Aorta (tissue), 5 donors: ENCODE measurements around the gene MCF2L. TPM values are rescaled to one million over a fixed set of nuclear protein-coding genes. Genes with fewer than 3 reads are reported as not detected.

Experiments used
- ATAC-seq: fragments of 200-7000 bp; cut with Tn5 transposase; one replicate; pipeline ENCODE4 v1.9.1; 2022; ENCODE audit warnings: moderate library complexity; ENCODE audit not compliant: low FRiP score
- DNase-seq, 2 donors: peaks; one replicate each; pipeline ENCODE4 v3.0.0-alpha.2; 2020
- H3K27ac ChIP-seq, 2 donors: one replicate each; pipeline ENCODE4 v1.5.1; 2013; ENCODE audit warnings: low read length in 2 of 2, mild to moderate bottlenecking in 2 of 2, moderate library complexity in 2 of 2, control low read depth in 1 of 2, inconsistent platforms in 1 of 2, low read depth in 1 of 2
- H3K27me3 ChIP-seq, 2 donors: one replicate each; pipeline ENCODE4 v1.6.1; 2013; ENCODE audit warnings: control low read depth in 1 of 2, low read length in 1 of 2, mild to moderate bottlenecking in 1 of 2, moderate library complexity in 1 of 2; ENCODE audit not compliant: insufficient read depth in 2 of 2, control insufficient read depth in 1 of 2
- H3K36me3 ChIP-seq, 2 donors: one replicate each; pipeline ENCODE4 v1.6.1; 2013; ENCODE audit warnings: control low read depth in 1 of 2, low read length in 1 of 2, mild to moderate bottlenecking in 1 of 2; ENCODE audit not compliant: insufficient read depth in 2 of 2, control insufficient read depth in 1 of 2
- H3K4me1 ChIP-seq, 2 donors: one replicate each; pipeline ENCODE4 v1.6.1; 2013; ENCODE audit warnings: low read length in 2 of 2, control low read depth in 1 of 2, mild to moderate bottlenecking in 1 of 2, moderate library complexity in 1 of 2; ENCODE audit not compliant: insufficient read depth in 2 of 2, control insufficient read depth in 1 of 2
- H3K4me3 ChIP-seq, 2 donors: one replicate each; pipeline ENCODE4 v1.5.1; 2013; ENCODE audit warnings: low read length in 2 of 2, control low read depth in 1 of 2, mild to moderate bottlenecking in 1 of 2
- H3K9me3 ChIP-seq: one replicate; pipeline ENCODE4 v1.6.1; 2013; ENCODE audit warnings: mild to moderate bottlenecking, low read length; ENCODE audit not compliant: control insufficient read depth
- WGBS, 2 donors: extraction: QIAGEN DNeasy Blood & Tissue Kit; methylation state at CpG; one replicate each; pipeline ENCODE4 v1.1.7; 2013; 5-methylcytosine and 5-hydroxymethylcytosine counted together
- intact Hi-C, 2 donors: fragments of 100-400 bp; cut with DNase I; formaldehyde crosslinking; loops; one replicate each; pipeline versions ENCODE4 v1.14.2 to v1.15.0; 2022
- polyA plus RNA-seq, 2 donors: library from polyadenylated mRNA; stranded (reverse); fragments of 200-250 nt; gene quantifications; one replicate each; pipeline ENCODE4 v1.2.3, GENCODE V29; 2013
- total RNA-seq, 2 donors: library from RNA; stranded (reverse); fragmentation: NEBNext Ultra II Directional; extraction: Animal tissue kit (Norgen Biotek cat#: 25700); gene quantifications; one replicate each; pipeline ENCODE4 v1.2.1, GENCODE V29; 2021
- donor health status: healthy with polysubstance abuse.
- donor health status: Bipolar disorder and iron deficiency.
- donor health status: DM: no; HTN: no; CAD: no.
- donor health status: DM: no; HTN: no; CAD: no.
- donor health status: DM: yes; HTN: yes; CAD: no.

The MCF2L gene
- total and polyA plus RNA-seq, 4 donors, result 3.2 to 73.3 (median 27.6) TPM

- no peaks in the 10 kb centered on the region for H3K4me1 ChIP-seq
- H3K4me3 ChIP-seq, result no peak overlapping the region
- no peaks in the 10 kb centered on the region for H3K9me3 ChIP-seq
- H3K27me3 ChIP-seq, result no peaks in the 10 kb centered on the region
- 93% methylated on average over 10 of the region's 10 CpGs for WGBS, 2 donors
- intact Hi-C loops, result no loop called here
- no peak for ATAC-seq
- no peaks in the 10 kb centered on the region for H3K36me3 ChIP-seq
- peak in 1 of 2 donors; percentile 34 for DNase-seq
- no peak overlapping the region for H3K27ac ChIP-seq
Measured at GRCh38 chr13:113116871-113117271, 147.9 kb downstream of the MCF2L start.

GRCh38 chr13:113117335-113117872, 148.4 kb downstream of the MCF2L start:
- no peak for ATAC-seq
- H3K36me3 ChIP-seq, result no peaks in the 10 kb centered on the region
- H3K9me3 ChIP-seq, result no peaks in the 10 kb centered on the region
- DNase-seq, result peak in 1 of 2 donors; percentile 72
- no peak overlapping the region for H3K27ac ChIP-seq
- H3K4me3 ChIP-seq, result no peak overlapping the region
- WGBS, 2 donors, result 91% methylated on average over 23 to 26 of the region's 26 CpGs
- no peaks in the 10 kb centered on the region for H3K4me1 ChIP-seq
- H3K27me3 ChIP-seq, result no peaks in the 10 kb centered on the region
- intact Hi-C loops, result no loop called here

- intact Hi-C loops, result no loop called here
- H3K4me1 ChIP-seq, result no peaks in the 10 kb centered on the region
- no peak overlapping the region for H3K4me3 ChIP-seq
- no peaks in the 10 kb centered on the region for H3K27me3 ChIP-seq
- WGBS, 2 donors, result 90 to 93% methylated on average over 9 of the region's 9 CpGs
- no peaks in the 10 kb centered on the region for H3K36me3 ChIP-seq
- no peaks in the 10 kb centered on the region for H3K9me3 ChIP-seq
- ATAC-seq, result no peak
- peak in 1 of 2 donors; percentile 58 for DNase-seq
- no peak overlapping the region for H3K27ac ChIP-seq
Measured at GRCh38 chr13:113117911-113118260, 148.9 kb downstream of the MCF2L start.

DNA sequence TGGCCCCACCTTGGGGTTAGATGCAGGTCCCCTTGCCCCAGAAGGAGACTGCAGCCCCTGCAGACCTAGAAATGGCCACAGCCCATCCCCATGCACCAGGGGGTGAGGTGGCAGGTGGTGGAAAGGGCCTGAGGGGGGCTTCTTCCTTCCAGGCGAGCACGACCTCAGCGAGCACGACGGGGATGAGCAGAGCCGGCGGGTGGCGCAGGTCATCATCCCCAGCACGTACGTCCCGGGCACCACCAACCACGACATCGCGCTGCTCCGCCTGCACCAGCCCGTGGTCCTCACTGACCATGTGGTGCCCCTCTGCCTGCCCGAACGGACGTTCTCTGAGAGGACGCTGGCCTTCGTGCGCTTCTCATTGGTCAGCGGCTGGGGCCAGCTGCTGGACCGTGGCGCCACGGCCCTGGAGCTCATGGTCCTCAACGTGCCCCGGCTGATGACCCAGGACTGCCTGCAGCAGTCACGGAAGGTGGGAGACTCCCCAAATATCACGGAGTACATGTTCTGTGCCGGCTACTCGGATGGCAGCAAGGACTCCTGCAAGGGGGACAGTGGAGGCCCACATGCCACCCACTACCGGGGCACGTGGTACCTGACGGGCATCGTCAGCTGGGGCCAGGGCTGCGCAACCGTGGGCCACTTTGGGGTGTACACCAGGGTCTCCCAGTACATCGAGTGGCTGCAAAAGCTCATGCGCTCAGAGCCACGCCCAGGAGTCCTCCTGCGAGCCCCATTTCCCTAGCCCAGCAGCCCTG, 149.4 kb downstream of the MCF2L start:
- H3K27me3 ChIP-seq, result no peaks in the 10 kb centered on the region
- no peaks in the 10 kb centered on the region for H3K4me1 ChIP-seq
- no peaks in the 10 kb centered on the region for H3K36me3 ChIP-seq
- no peaks in the 10 kb centered on the region for H3K9me3 ChIP-seq
- ATAC-seq, result no peak
- peak in 1 of 2 donors; percentile 67 for DNase-seq
- WGBS, 2 donors, result 90 to 92% methylated on average over 42 of the region's 42 CpGs
- H3K4me3 ChIP-seq, result no peak overlapping the region
- intact Hi-C loops, result no loop called here
- no peak overlapping the region for H3K27ac ChIP-seq

GRCh38 chr13:113119166-113119821, 150.3 kb downstream of the MCF2L start:
- H3K27ac ChIP-seq, result no peak overlapping the region
- 87 to 90% methylated on average over 16 of the region's 16 CpGs for WGBS, 2 donors
- peak in 1 of 2 donors; percentile 48 for DNase-seq
- H3K36me3 ChIP-seq, result no peaks in the 10 kb centered on the region
- H3K27me3 ChIP-seq, result no peaks in the 10 kb centered on the region
- H3K4me3 ChIP-seq, result no peak overlapping the region
- no peaks in the 10 kb centered on the region for H3K9me3 ChIP-seq
- H3K4me1 ChIP-seq, result no peaks in the 10 kb centered on the region
- ATAC-seq, result no peak
- intact Hi-C loops, result no loop called here

GRCh38 chr13:113119822-113120189, 150.8 kb downstream of the MCF2L start:
- WGBS, 2 donors, result 92 to 96% methylated on average over 7 of the region's 7 CpGs

GRCh38 chr13:113120300-113121182, 151.5 kb downstream of the MCF2L start:
- Histone ChIP-seq H3K36me3 (no peaks in the 10 kb centered on the region), H3K9me3 (no peaks in the 10 kb centered on the region), H3K4me1 (no peaks in the 10 kb centered on the region), H3K27ac (no peak overlapping the region), H3K4me3 (no peak overlapping the region), H3K27me3 (no peaks in the 10 kb centered on the region)
- WGBS, 2 donors, result 91% methylated on average over 19 of the region's 19 CpGs
- DNase-seq (peak in 1 of 2 donors; percentile 57), ATAC-seq (no peak)
- intact Hi-C loops, result no loop called here

More at GRCh38 chr13:113119822-113120189, 150.8 kb downstream of the MCF2L start:
- Histone ChIP-seq H3K27ac (no peak overlapping the region), H3K4me1 (no peaks in the 10 kb centered on the region), H3K27me3 (no peaks in the 10 kb centered on the region), H3K9me3 (no peaks in the 10 kb centered on the region), H3K36me3 (no peaks in the 10 kb centered on the region), H3K4me3 (no peak overlapping the region)
- no peak for ATAC-seq
- intact Hi-C loops, result no loop called here
- peak in 1 of 2 donors; percentile 38 for DNase-seq

GRCh38 chr13:113121183-113121927, 152.3 kb downstream of the MCF2L start:
- H3K9me3 ChIP-seq, result no peaks in the 10 kb centered on the region
- ATAC-seq (no peak), DNase-seq (peak; percentile 42 to 56)
- H3K27ac ChIP-seq, result no peak overlapping the region
- H3K4me3 ChIP-seq, result no peak overlapping the region
- intact Hi-C loops, result no loop called here
- 97 to 98% methylated on average over 23 to 24 of the region's 24 CpGs for WGBS, 2 donors
- no peaks in the 10 kb centered on the region for H3K36me3 ChIP-seq
- H3K4me1 ChIP-seq, result no peaks in the 10 kb centered on the region
- H3K27me3 ChIP-seq, result no peaks in the 10 kb centered on the region
